ENCODE data around the gene CFAP45. TPM values are rescaled to one million over a fixed set of nuclear protein-coding genes. Genes with fewer than 3 reads are reported as not detected.

Gene CFAP45
- total and polyA plus RNA-seq, 2 of the 8 experiments (the other 6 are each of a cell fraction or from before 2014, with no cell fraction given): 0.05 TPM; not detected in 1

DNA sequence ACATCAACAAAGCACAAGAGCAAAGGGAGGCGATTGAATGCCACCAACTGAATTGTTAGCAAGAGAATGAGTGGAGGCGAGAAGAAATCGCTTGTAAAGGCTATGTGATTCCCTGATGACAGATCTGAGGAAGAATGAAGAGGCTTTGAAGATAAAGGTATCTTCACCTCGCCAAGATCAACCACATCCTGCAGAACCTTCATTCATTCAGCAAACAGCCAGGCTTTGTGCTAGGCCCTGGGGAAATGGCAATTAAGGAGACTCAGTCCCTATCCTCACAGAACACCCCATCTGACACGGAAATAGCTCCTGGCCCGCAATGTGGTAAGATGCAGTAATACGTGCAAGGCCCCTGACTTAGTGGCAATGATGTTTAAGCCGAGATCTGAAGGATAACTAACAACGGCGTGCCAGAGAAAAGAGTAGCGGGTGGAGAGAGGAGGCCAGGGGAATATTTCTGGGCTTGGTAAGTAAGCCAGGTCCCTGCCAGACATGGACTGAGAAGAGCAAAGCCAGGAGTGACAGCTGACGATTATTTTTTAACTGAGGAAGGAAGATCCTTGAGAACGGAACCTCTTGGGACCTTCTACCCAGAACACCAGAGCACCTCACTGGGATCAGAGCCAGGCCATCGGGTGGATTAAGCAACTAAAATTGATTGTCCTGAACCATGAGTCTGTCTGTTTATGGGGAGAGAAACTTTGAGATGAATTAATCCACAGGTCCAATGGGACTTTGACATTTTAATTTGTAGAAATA lies 32.9 kb downstream of the CFAP45 start:
- Histone ChIP-seq H3K4me1 (replicated peaks in 1 of 4; ENCODE audit: control insufficient read depth in 3 of 4, insufficient read depth in 4 of 4, low read length in 3 of 4) (no peaks in the 10 kb centered on the region; a peak in 1 of 7 replicates), H4K5ac (ENCODE audit: insufficient read length, low read depth, low read length) (no peak overlapping the region), H2BK20ac (ENCODE audit: low read length) (no peak overlapping the region), H3K56ac (replicated peaks; ENCODE audit: insufficient read length, low read depth, low read length) (no peak overlapping the region), H3K14ac (ENCODE audit: insufficient read length) (no peak overlapping the region), H2AFZ (ENCODE audit: low read length) (no peak overlapping the region), H4K20me1 (replicated peaks in 1 of 2; ENCODE audit: control insufficient read depth in 1 of 2, insufficient read depth in 2 of 2, low read length in 2 of 2) (no peaks in the 10 kb centered on the region), H3K79me1 (ENCODE audit: low read depth, low read length) (no peaks in the 10 kb centered on the region), H3K18ac (ENCODE audit: extremely low read depth, low read length) (no peak overlapping the region), H4K91ac (replicated peaks; ENCODE audit: insufficient read length, low read length) (no peak overlapping the region), H3K4me3 (ENCODE audit: extremely low read depth in 1 of 4, insufficient read depth in 2 of 4, low read depth in 3 of 4, low read length in 4 of 4) (no peak overlapping the region), H2BK12ac (ENCODE audit: low read depth, low read length) (no peak overlapping the region), H3K23ac (ENCODE audit: insufficient read length) (no peak overlapping the region), H2AK5ac (ENCODE audit: low read depth, low read length) (no peak overlapping the region), H2BK120ac (replicated peaks; ENCODE audit: low read depth, low read length) (no peak overlapping the region), H4K8ac (ENCODE audit: extremely low read depth, insufficient read depth, low read length) (no peak overlapping the region), H3K9ac (replicated peaks in 1 of 4; ENCODE audit: extremely low read depth in 1 of 4, low read depth in 3 of 4, low read length in 3 of 4) (no peak overlapping the region), H3K4me2 (ENCODE audit: insufficient read depth in 1 of 2, low read depth in 2 of 2, low read length in 2 of 2) (no peak overlapping the region), H3K23me2 (ENCODE audit: low read depth, low read length) (no peaks in the 10 kb centered on the region), H3K9me3 (ENCODE audit: insufficient read depth in 2 of 2, low read depth in 1 of 2, low read length in 1 of 2) (no peaks in the 10 kb centered on the region), H3K36me3 (ENCODE audit: control insufficient read depth in 2 of 4, insufficient read depth in 4 of 4, low read length in 3 of 4) (no peaks in the 10 kb centered on the region), H3K27me3 (replicated peaks in 1 of 4; ENCODE audit: control insufficient read depth in 3 of 4, extremely low read depth in 1 of 4, insufficient read depth in 3 of 4, low read length in 3 of 4) (no peaks in the 10 kb centered on the region; a peak in 1 of 7 replicates), H2BK5ac (ENCODE audit: low read depth, low read length) (no peak overlapping the region), H3K27ac (ENCODE audit: low read depth, low read length) (no peak overlapping the region), H2BK15ac (ENCODE audit: low read length) (no peak overlapping the region), H3K79me2 (ENCODE audit: control insufficient read depth in 1 of 2, insufficient read depth in 2 of 2, low read length in 2 of 2) (no peaks in the 10 kb centered on the region), H3K4ac (replicated peaks; ENCODE audit: insufficient read length, low read depth, low read length) (no peak overlapping the region)
- WGBS, 2 experiments (ENCODE audit: extremely low coverage in 1 of 2, insufficient coverage in 1 of 2, insufficient read length in 1 of 2, insufficient replicate concordance in 2 of 2, low coverage in 1 of 2, low lambda C conversion rate in 2 of 2, missing lambda C conversion rate in 1 of 2): 84% methylated on average over 14 of the region's 14 CpGs; no CpG with 5 or more reads in 1 of the 2 experiments
- ChIA-PET CTCF (ENCODE audit: partially characterized antibody) (interaction anchor here (1.0 to 14.8 kb wide), 7 partner anchors 8 to 141 kb away, joined by 3 to 111 read pairs (median 6); no protein-coding TSS in a partner anchor), POLR2A (ENCODE audit: partially characterized antibody) (interaction anchor here (0.8 kb wide), 1 partner anchor 54 kb away, joined by 3 read pairs; no protein-coding TSS in a partner anchor)
- TF ChIP-seq CEBPB (IDR thresholded peaks at IDR 0.05; ENCODE audit: low read depth, low read length): no peak
- TF ChIP-seq SRF (IDR thresholded peaks at IDR 0.05; ENCODE audit: low read depth, low read length): no peak
- TF ChIP-seq, protein P1, sequence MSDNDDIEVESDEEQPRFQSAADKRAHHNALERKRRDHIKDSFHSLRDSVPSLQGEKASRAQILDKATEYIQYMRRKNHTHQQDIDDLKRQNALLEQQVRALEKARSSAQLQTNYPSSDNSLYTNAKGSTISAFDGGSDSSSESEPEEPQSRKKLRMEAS (IDR thresholded peaks at IDR 0.05): no peak
- DNase-seq (ENCODE audit: low read depth in 1 of 2, low spot score in 2 of 2) (no peak), FAIRE-seq (no peak)

Data from H1 (cell line).